Measurements from ENCODE around the gene PUS10. TPM values are rescaled to one million over a fixed set of nuclear protein-coding genes. Genes with fewer than 3 reads are reported as not detected.
"Not testable (repeated sequence)": the region's sequence is repeated elsewhere in the genome, so short reads cannot be mapped to it uniquely, and the experiment has no call there.

Gene PUS10
- total RNA-seq, 6 experiments from 2014 or later = 8.6 to 15.3 (median 13.1) TPM

DNA sequence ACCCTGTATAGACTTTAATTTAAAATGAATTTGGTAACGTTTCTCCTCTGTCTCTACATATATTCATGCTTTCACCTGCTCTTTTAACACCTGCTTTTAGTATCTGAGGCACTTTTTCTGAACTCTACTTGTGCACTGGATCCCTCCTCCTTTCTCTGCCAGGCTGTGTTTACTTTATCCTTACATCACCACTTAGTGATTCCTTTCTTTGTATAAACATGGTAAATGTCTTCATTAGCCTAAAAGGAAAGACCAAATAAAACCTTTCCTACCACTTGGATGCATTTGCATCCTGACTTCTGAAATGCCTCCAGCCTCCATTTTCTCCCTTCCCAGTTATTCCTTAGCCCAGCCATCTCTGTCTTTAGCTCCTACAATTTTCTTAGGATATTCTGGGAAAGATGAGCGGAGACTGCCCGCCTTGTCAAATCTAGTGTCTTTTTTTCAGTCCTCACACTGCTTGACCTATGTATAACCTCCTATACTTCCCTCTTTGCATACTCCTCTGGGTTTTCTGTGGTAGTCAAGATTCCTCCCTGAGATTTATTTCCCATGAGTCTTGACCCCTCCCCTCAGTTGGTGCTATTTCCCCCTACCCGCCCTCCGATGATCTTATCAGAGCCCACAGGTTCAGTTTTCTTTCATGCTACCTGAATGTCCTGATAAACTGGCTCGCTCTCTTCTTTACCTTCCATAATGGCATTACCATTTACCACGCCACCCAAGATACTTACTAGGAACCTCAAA is 91.9 kb downstream of the PUS10 start:
- ATAC-seq (peak; percentile 54 to 87 (median 77)), DNase-seq (no peak)
- Histone ChIP-seq H3K27ac (peak overlapping the region in 1 of 3 donors; percentile 7), H3K36me3 (peaks cover 0 to 31% (median 10%) of the 10 kb centered on the region in 4 donors), H3K4me1 (no peaks in the 10 kb centered on the region), H3K4me3 (no peak overlapping the region), H3K27me3 (no peaks in the 10 kb centered on the region), H3K9me3 (no peaks in the 10 kb centered on the region)
- intact Hi-C loops (cut with DNase I) = no loop called here
- WGBS (ENCODE audit: insufficient coverage, low coverage, low lambda C conversion rate, missing lambda C conversion rate) = 74% methylated on average over 7 of the region's 7 CpGs
- TF ChIP-seq POLR2A (IDR thresholded peaks at IDR 0.05) = no peak
- TF ChIP-seq, protein P1, sequence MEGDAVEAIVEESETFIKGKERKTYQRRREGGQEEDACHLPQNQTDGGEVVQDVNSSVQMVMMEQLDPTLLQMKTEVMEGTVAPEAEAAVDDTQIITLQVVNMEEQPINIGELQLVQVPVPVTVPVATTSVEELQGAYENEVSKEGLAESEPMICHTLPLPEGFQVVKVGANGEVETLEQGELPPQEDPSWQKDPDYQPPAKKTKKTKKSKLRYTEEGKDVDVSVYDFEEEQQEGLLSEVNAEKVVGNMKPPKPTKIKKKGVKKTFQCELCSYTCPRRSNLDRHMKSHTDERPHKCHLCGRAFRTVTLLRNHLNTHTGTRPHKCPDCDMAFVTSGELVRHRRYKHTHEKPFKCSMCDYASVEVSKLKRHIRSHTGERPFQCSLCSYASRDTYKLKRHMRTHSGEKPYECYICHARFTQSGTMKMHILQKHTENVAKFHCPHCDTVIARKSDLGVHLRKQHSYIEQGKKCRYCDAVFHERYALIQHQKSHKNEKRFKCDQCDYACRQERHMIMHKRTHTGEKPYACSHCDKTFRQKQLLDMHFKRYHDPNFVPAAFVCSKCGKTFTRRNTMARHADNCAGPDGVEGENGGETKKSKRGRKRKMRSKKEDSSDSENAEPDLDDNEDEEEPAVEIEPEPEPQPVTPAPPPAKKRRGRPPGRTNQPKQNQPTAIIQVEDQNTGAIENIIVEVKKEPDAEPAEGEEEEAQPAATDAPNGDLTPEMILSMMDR (IDR thresholded peaks at IDR 0.05) = no peak

DNA sequence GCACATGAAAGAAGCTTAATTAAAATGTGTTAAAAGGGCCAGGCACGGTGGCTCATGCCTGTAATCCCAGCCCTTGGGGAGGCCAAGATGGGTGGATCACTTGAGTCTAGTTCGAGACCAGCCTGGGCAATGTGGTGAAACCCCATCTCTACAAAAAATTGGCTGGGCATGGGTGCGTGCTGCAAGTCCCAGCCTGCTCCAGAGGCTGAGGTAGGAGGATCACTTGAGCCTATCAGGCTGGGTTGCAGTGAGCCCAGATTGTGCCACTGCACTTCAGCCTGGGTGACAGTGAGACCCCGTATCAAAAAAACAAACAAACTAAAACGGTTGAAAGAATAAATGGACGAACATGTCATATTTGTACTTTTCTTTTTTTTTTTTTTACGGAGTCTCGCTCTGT is 110.7 kb downstream of the PUS10 start:
- ATAC-seq = no peak
- no peak for DNase-seq
- Histone ChIP-seq H3K4me3 (no peak overlapping the region), H3K4me1 (no peaks in the 10 kb centered on the region), H3K36me3 (peaks cover 0 to 12% (median 0%) of the 10 kb centered on the region in 4 donors), H3K27me3 (no peaks in the 10 kb centered on the region), H3K27ac (no peak overlapping the region), H3K9me3 (no peaks in the 10 kb centered on the region)
- intact Hi-C loops (cut with DNase I) = no loop called here
- WGBS (ENCODE audit: insufficient coverage, low coverage, low lambda C conversion rate, missing lambda C conversion rate) = 96% methylated on average over 7 of the region's 8 CpGs
- TF ChIP-seq POLR2A (IDR thresholded peaks at IDR 0.05) = no peak
- TF ChIP-seq, protein P1 (IDR thresholded peaks at IDR 0.05) = no peak

DNA sequence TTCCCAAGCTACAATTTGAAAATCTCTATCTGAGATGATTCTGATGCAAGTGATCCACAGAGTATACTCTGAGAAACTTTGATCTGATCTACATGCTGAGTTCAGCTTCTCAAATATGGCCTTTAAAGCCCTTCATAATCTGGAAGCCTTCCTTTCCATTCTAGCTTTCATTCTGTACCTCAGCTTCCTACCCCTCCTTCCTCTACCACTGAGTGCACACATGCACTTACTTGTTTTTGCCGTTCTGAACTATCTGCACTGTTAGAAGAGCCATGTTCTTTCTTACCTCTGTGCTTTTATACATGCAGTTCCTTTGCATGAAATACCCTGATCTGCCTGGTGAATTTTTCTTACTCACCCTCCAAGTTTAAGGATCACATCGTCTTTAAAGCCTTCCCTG is 111.7 kb downstream of the PUS10 start:
- no peak overlapping the region for H3K4me3 ChIP-seq
- H3K4me1 ChIP-seq = no peaks in the 10 kb centered on the region
- H3K27me3 ChIP-seq = no peaks in the 10 kb centered on the region
- TF ChIP-seq, protein P1 (IDR thresholded peaks at IDR 0.05) = no peak
- no peak for TF ChIP-seq POLR2A (IDR thresholded peaks at IDR 0.05)
- intact Hi-C loops (cut with DNase I) = no loop called here
- no peak for ATAC-seq
- no peaks in the 10 kb centered on the region for H3K9me3 ChIP-seq
- no peak for DNase-seq
- H3K27ac ChIP-seq = no peak overlapping the region
- peaks cover 0 to 14% (median 3%) of the 10 kb centered on the region in 4 donors for H3K36me3 ChIP-seq
- WGBS (ENCODE audit: insufficient coverage, low coverage, low lambda C conversion rate, missing lambda C conversion rate) = 97% methylated on average over 2 of the region's 2 CpGs

DNA sequence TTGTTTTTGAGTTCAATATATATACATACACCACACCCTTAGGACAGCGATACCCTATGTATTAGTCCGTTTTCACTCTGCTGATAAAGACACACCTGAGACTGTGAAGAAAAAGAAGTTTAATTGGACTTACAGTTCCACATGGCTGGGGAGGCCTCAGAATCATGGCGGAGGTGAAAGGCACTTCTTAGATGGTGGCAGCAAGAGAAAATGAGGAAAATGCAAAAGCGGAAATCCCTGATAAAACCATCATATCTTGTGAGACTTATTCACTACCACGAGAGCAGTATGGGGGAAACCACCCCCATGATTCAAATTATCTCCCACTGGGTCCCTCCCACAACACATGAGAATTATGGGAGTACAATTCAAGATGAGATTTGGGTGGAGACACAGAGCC is 112.2 kb downstream of the PUS10 start:
- ATAC-seq; H3K27me3 ChIP-seq; H3K27ac ChIP-seq; DNase-seq; intact Hi-C loops (cut with DNase I); H3K9me3 ChIP-seq; H3K4me3 ChIP-seq; H3K4me1 ChIP-seq: not testable (repeated sequence)
- peaks cover 0 to 19% (median 3%) of the 10 kb centered on the region in 4 donors for H3K36me3 ChIP-seq
- 96% methylated on average over 5 of the region's 5 CpGs for whole genome bisulfite sequencing (ENCODE audit: insufficient coverage, low coverage, low lambda C conversion rate, missing lambda C conversion rate)

DNA sequence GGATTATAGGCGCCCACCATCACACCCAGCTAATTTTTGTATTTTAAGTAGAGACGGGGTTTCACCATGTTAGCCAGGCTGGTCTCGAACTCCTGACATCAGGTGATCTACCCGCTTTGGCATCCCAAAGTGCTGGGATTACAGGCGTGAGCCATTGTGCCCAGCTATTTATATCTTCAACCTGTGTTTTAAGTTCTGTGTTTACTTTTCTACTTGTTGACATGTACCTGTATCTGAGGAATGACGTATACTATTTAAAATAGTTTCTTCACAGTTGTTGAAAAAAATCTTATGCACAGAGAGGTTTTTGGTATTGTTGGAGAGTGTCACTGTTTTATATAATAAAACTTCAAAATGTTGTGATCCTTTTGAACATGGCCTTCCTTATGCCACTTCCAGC is 116.8 kb downstream of the PUS10 start:
- WGBS (ENCODE audit: insufficient coverage, low coverage, low lambda C conversion rate, missing lambda C conversion rate) = 93% methylated on average over 6 of the region's 6 CpGs
- H3K4me3 ChIP-seq; H3K4me1 ChIP-seq; intact Hi-C loops (cut with DNase I); H3K9me3 ChIP-seq; ATAC-seq; DNase-seq; H3K27ac ChIP-seq; H3K27me3 ChIP-seq: not testable (repeated sequence)
- peaks cover 0 to 43% (median 3%) of the 10 kb centered on the region in 4 donors for H3K36me3 ChIP-seq

All from right lobe of liver (tissue), 6 donors.